ENCODE results near the gene RNPEP. TPM values are rescaled to one million over a fixed set of nuclear protein-coding genes. Genes with fewer than 3 reads are reported as not detected.

Gene RNPEP
- total RNA-seq, 1 donor: 93.7 TPM

GRCh38 chr1:202014915-202015661 lies 32.6 kb downstream of the RNPEP start:
- no peak overlapping the region for H3K4me3 ChIP-seq (ENCODE audit: low read depth, low read length)
- DNase-seq (ENCODE audit: low read depth): no peak
- TF ChIP-seq CTCF (IDR thresholded peaks at IDR 0.05; ENCODE audit: insufficient read depth, low read depth, low read length): no peak

GRCh38 chr1:202015662-202015937 lies 33.2 kb downstream of the RNPEP start:
- no peak for DNase-seq (ENCODE audit: low read depth)
- H3K4me3 ChIP-seq (ENCODE audit: low read depth, low read length): no peak overlapping the region
- TF ChIP-seq CTCF (IDR thresholded peaks at IDR 0.05; ENCODE audit: insufficient read depth, low read depth, low read length): no peak

- no peak overlapping the region for H3K4me3 ChIP-seq (ENCODE audit: low read depth, low read length)
- peak; percentile 64 for DNase-seq (ENCODE audit: low read depth)
- no peak for TF ChIP-seq CTCF (IDR thresholded peaks at IDR 0.05; ENCODE audit: insufficient read depth, low read depth, low read length)
Measured at GRCh38 chr1:202016022-202016810, 33.8 kb downstream of the RNPEP start.

GRCh38 chr1:202016811-202017748 lies 34.6 kb downstream of the RNPEP start:
- no peak for TF ChIP-seq CTCF (IDR thresholded peaks at IDR 0.05; ENCODE audit: insufficient read depth, low read depth, low read length)
- no peak for DNase-seq (ENCODE audit: low read depth)
- no peak overlapping the region for H3K4me3 ChIP-seq (ENCODE audit: low read depth, low read length)

GRCh38 chr1:202017749-202018467 lies 35.5 kb downstream of the RNPEP start:
- DNase-seq (ENCODE audit: low read depth): no peak
- no peak overlapping the region for H3K4me3 ChIP-seq (ENCODE audit: low read depth, low read length)
- TF ChIP-seq CTCF (IDR thresholded peaks at IDR 0.05; ENCODE audit: insufficient read depth, low read depth, low read length): no peak

All from fibroblast of villous mesenchyme (primary cell).